HG02571 (cell line): ENCODE results near the gene KRT74.

Source experiments
- ATAC-seq: cut with Tn5 transposase; IDR thresholded peaks from one replicate; pipeline ENCODE4 v1.9.1; 2021; ENCODE audit warnings: mild to moderate bottlenecking, moderate library complexity; ENCODE audit not compliant: unreplicated experiment

KRT74 gene

DNA sequence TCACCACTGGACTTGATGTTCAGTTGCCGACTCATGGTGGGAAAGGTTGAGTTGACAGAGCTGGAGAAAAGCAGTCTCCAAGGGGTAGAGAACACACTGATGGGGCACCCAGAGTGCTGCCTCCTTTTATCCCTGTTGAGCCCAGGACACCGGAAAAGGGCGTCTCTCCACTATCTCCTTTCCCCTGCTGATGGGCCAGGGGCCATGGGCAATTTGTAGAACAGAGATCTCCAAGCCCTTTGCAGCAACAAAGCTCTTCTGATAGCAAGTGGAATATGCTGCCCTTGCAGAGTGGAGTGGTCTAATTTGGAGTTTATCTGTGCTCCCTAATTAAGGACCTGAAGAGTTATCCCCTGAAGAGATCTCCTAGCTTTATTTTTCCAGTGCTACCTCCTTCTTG, at the start of gene KRT74:
KRT74 (minus strand) TSS at position 101 of the 400 bp plus-strand sequence; CDS start at position 35, 66 bp downstream.
- ATAC-seq: no peak

DNA sequence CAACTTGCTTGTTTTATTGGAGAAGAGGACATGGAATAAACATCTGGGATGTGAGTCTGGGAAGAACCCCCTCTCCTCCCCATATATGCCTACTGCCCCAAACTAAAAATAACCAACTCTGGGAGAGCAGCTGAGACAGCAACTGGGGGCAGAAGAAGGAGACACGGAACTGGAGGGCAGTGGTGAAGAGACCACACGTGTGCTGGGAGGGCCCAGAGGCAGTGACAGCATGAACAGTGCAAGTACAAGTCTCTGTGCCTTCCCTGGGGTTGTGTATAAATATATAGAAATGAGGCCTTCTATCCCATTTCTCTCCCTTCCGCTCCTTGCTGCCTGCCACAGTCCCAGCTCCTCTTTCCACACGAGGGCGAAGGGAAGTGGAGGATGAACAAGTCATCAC, 48.7 kb upstream of the KRT74 start:
- ATAC-seq: no peak

DNA sequence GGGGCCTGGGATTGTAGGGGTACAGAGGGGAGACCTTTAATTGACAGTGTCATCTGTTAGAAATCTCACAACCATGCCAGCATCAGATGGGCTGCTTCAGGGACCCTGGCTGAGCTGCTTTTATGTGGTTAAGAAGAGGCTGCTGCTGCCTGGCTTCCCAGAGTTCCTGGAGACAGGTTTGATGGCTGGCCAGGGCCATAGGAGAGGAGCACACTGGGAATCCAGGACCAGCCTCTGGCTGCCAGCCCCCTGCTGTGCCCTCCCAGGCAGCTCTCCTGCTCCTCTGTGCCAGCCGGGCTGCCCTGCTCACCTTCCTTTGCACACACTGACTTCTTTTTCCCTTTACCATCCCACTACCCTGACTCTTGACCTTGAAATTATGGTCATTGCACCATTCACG, 45.2 kb upstream of the KRT74 start:
- ATAC-seq: no peak

DNA sequence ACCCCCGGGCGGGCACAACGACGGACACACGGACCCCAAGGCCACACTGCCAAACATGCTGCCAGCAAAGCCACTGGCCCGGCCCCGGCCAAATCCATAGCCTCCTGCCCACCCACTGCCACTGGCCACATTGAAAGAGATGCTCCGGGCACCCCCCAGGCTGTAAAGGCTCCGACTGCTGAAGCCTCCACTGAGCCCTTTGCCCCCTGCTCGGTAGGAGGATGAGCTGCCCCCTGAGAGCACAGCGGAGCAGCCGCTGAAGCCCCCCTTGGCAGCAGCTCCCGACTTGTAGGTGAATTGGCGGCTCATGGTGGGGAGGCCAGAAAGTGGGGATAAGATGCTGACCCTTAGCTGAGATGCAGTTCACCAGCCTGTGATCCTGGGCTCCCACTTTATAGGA, 44.6 kb upstream of the KRT74 start, which contains the start of gene KRT73:
KRT73 (minus strand) TSS at position 344 of the 400 bp plus-strand sequence; CDS start at position 309, 35 bp downstream.
- no peak for ATAC-seq

DNA sequence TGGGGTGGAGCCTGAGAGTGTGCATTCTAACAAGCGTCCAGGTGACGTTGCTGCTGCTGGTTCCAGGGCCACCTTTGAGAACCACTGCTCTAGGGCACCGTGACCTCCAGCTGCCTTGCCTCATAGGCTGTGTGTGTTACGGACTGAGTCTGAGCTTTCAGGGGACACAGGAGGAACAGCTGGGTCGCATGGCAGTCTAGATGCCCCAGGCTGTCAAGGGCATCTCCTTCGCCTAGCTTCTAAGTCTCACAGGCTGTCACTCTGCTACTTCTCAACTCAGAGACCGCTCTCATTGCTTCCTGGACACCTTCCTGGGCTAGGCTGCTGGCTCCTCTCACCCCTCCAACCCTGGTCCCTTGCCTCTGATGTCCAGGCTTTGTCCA, 43.8 kb upstream of the KRT74 start:
- no peak for ATAC-seq

DNA sequence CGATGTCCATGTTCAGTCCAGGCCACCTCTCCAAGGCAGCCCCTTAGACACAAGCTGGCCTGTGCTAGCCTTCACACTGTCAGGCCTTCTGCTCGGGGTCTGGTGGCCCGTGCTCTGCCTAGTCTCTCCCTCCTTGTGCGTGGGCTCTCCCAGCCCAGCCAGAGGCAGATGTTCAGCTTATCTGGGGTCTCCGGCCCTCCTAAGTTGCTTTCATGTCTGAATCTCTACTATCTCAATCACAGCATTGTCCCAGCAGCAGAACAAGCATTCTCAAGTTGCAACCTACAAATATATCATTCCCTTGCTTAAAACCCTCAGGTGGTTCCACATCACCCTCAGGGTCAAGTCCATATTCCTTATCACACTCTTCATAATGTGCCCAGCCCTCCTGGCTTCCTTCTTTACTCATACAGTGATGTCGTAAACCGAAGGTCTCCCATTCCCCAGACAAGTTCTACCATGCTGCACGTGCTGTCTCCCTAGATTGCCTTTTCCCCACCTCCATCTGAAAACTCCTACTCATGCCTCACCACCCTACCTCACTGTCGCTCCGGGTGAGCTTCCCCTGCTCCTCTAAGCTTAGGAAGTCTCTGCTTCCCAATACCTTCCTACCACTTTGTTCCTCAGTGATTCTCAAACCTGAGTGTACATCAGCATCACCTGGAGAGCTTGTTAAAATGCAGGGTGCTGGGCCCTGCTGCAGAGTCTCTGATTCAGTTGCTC, 43.2 kb upstream of the KRT74 start:
- no peak for ATAC-seq

DNA sequence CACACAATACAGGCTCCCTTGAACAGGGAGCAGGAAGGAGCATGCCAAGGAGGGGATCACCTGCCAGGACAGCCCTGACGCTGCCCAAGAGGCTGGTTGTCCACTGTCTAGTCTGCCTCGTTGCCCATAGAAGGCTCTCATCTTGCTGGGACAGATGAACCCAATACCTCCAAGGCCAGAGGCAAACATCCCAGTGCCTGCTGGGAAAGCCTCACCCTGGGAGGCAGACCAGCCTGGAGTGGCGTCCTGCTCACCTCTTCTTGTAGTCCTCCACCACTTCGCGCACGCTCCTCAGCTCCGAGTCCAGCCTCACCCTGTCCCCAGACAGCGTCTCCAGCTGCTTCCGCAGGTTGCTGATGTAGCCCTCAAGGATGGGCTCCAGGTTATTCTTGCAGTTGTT, 42.3 kb upstream of the KRT74 start:
- ATAC-seq: no peak

DNA sequence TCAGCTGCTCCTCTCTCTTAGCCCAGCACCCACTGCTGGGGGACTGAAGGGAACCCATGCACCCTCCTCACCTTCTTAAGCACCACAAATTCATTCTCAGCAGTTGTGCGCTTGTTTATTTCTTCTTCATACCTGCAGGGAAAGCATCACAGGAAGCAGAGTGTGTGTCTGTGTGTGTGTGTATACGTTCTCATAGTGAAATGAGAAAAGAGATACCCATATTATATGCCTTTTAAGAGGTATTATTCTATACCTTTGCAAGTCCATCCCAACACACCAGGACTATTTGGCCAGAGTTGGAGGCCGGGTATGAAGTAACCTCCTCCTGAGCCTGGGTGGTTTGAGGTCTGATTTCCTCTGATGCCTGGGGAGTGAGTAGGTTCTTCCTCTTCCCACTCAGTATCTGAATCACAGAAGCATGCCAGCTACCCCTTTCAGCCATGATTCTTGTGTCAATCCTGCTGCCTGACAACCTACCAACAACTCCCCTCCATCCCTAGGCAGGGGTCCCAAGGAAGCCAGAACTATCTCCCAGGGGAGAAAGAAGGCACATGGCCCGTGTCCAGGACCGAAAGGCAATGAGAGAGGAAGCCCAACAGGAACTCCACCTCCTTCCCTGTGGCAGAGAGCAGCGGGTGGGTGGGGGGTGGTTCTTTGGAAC, 41.7 kb upstream of the KRT74 start:
- ATAC-seq: no peak

DNA sequence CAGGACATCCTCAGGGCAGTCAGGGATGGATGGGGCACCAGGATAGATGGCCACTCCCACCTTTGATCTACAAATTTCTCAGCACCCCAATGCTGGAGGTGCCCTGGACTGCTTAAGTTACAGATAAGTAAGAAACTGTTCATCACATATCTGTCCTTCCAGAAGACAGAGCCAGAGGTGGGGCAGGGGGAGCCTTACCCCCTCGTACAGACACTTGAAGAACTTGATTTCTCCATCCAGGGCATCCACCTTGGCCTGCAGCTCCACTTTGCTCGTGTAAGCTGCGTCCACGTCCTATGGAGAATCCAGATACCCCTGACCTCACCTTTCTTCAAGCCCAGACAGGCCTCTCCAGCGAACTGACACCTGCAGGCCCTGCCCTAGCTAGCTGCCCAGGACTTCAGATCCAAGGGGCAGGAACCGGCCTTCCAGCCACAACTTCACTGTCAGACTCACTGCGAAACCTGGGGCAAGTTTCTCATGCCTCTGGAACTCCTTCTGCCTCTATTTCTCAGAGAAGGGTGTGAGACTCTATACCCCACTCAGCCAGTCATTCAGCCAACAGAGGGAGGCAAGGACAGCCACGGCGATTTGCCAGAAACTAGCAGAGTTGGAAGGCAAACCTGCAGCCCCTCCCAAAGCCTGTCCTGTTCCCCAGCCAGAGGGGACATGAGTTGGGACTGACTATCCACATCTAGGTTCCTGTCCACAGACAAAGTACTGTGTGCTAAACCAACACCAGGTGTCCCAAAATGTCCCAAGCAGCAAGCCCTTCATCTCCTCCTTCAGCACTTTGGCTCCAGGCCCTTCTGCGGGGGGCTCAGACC, 41.0 kb upstream of the KRT74 start:
- ATAC-seq: no peak

DNA sequence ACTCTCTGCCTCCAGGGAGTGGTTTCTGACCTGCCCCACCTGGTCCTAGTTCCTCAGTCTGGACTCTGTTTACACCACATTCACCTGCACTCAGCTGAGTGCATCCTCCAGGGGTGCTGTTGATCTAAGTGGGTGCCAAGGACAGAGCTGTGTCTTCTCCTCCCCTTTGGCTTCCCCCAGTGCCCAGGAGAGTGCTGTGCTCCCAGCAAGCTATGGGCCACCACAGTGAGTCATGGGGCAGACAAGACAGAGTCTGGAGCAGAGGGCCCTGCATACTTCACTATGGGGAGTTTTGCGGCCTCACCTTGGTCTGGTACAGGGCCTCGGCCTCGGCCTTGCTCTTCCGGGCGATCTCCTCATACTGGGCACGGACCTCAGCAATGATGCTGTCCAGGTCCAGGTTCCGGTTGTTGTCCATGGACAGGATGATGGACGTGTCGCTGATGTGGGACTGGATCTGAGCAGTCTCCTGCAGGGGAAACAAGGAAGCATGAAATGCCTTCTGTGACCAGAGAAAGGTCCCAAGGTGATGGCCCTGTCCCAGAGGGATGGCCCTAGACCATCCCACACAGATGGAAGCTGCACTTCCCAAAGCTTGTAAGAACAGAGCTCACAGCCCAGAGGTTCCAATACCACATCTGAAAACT, 39.9 kb upstream of the KRT74 start:
- ATAC-seq: no peak

DNA sequence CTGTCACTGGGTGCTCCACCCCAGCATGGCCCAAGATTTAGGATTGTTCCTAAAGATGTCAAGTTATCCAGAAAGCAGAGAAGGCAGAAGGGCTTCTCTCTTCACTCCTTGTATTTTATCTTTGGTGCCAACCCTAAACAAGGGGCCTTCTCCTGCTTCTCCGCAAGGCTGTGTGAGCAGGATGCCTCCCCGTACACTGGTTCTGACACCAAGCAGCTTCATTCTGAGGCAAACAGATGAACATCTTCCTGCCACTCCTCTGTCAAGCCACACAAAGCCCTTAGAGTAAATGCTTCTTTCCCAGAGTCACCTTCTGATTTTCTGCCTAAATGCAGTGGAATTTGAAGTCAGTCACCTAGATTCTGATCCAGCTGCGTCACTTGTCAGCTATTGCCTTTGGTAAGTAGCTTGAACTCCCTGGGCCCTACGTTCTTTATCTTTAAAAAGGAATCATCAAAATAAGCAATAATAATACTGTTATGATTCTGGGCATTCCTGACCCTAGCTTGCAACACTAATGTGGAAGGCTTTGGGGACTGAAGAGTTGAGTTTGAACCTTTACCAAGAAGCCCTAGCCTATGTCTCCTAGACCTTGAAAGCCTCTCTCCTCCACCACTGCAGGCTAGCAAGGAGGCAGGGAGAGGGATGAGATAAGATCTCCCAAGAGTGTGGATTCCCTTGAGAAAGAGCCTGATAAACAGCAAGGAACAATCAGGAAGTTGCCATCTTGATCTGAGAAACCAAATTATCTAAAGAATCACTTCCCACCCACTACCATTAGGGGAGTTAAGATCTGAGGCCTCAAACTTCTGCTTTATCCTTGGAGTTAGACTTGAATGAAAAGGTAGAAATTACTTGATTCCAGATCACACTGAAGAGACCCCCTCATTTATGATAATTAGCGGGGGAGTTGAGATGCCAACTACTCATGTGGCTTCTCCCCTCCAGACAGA, 39.1 kb upstream of the KRT74 start:
- ATAC-seq: no peak

DNA sequence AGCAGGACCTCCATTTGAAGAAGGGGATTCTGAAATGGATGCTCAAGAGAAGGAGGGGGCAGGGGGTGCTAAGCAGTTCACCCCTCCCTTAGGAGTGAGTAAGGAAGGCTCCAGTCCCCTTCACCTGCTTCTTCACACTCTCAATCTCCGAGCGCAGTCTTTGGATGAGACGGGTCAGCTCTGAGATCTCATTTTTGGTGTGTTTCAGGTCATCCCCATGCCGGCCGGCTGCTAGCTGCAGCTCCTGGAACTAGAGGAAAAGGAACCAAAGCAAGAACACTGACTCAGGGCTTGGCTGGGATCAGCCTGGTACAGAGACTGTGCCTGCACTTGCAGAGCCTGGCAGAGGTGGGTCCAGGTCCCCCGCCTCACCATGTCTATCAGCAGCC, 37.4 kb upstream of the KRT74 start:
- no peak for ATAC-seq

DNA sequence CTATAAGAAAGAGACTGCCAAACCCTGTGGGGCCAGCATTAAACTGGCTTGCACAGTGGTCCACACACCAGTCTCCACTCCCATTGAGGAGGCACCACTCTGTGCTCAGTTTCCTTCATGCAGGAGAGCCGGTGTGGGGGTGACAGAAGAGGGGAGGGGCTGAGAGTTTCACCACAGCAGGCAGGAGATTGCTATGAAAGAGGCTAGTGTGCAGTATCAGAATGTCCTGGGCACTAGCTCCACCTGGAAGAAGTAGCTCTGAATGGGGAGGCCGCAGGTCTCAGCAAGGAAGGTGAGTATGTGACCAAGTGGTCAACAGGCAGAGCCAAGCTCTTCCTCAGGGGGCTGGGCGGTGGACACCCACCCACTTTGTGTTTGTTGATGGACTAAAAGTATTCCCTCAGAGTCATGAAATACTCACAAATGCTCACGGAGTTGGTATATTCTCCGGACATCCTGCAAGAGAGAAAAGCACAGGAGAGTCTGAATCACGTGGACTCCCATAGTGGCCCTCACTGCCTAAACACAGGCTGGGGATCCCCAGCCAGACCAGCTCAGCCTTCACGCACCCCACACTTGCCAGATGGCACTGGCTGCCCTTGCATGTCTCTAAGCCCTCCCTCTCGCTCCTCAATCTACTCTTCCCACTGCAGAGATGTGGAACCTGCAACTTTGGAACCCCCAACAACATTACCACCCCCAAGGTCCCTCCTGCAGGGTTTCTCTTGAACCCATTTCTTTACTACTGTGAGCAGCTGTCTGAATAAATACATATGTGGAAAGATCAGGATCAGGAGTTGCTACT, 35.4 kb upstream of the KRT74 start:
- ATAC-seq: no peak

DNA sequence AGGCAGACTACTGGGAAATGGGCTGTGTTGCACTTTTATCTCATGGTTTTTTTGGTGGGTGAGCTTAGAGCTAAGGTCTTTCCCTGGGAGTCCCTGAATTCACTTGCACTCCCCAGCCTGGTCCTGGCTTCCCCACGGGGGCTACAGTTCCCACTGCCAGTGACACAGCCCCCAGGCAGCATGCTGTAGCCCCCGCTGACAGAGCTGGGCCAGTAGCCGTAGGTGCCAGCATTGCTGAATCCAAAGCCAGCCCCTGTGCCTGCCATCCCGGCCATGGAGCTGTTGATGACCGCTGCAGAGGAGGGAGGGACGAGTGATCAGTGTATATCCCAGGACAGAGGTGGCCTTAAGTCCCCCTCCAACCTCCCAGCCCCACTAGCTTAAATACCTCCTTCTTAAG, 34.5 kb upstream of the KRT74 start:
- no peak for ATAC-seq

DNA sequence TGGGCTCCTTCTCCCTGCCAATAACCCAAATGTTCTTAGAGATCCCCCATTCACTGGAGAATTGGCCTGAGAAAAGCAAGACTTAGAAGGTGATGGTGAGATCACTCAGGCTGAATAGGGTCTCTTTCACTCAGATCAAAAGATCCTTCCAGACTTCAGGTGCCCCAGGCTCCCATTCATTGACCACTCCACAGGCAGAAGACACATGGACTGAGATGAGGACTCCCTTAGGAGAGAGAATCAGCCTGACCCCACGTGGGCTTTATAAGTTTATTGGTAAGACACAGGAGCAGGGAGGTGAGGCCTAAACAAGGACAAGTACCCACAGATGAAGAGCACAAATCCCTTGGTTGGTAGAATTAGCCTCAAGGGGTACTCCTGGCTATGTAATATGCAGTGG, 33.7 kb upstream of the KRT74 start:
- no peak for ATAC-seq

DNA sequence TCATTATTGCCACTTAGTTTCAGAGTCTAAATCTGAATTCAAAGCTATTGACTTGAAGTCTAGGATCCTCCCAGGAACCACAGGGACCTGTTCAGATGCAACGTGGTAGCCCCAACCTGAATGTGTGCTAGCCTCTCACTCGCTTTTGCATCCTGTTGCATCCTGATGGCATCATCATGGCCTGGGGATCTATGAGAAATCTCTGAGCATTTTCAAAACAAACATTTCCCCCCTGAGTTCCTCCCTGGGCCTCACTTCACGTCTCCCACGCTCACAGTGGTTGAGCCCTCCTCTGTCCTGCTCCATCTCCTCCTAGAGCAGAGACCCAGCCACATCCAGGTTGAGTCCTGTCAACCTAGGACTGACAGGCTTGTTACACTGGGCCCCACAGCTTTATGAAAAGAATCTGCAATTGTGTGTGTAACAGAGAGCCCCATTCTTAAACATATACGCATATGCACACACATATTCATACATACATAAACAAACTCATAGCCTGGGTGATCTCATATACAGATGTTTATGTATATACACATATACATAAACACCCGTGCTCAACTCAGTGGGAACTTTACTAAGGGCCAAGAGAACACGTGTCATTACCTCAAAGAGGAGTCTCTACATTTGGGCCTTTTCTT, 33.1 kb upstream of the KRT74 start:
- no peak for ATAC-seq

DNA sequence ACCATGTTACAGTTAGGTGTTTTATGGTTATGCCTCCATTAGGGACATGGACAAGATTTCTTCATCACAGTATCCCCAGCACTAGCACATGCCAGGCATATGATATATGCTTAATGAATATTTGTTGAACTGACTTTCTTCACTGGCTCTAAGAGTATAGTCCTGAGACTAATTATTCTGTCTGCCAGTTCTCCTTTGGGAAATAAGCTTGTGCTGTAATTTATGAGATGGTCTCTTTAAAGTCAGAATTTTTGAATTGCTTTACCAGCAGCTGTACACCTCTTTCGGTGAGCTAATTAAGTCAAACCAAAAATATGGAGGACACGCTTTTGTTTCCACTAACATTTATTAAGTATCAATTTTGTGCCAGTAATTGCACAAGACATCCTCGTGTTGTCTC, 32.5 kb upstream of the KRT74 start:
- no peak for ATAC-seq

DNA sequence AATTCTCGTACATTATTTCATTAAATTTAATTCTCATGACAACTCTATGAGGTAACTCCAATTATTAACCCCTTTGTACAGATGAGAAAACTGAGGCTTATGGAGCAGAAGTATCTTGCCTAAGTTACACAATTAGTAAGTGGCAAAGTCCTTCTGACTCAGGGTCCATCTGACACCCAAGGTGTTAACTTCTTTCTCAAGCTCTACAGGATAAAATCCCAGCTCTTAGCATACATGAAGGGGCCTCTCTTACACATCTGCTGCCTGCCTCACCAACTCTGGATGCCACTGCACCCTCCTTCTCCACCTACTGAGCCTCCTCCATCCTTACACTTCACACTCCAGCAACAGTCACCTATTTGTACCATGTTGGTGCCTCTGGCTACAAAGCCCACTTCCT, 31.9 kb upstream of the KRT74 start:
- ATAC-seq: no peak

DNA sequence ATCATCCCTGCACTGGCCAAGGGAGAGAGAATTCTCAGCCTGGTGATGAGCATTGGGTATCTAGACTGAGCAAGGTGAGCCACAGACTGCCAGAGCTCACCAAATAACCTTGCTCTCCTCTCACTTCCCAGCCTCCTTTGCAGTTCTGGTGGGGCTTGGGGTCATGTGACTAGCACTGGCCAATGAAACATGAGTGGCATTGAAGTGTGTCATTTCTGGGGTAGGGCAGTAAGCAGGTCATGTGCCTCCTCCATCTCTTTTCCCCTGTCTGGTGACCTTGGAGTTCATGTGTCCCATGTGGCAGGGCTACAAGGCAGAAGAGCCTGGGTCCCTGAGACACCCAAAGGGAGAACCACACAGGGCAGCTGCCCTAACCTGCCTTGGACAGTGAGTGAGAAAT, 31.2 kb upstream of the KRT74 start:
- ATAC-seq: no peak
